Osteocyte (in vitro differentiated cells): ENCODE measurements around the gene LRRK1. TPM values are rescaled to one million over a fixed set of nuclear protein-coding genes. Genes with fewer than 3 reads are reported as not detected.

ENCODE experiments used
- DNase-seq: peaks from one replicate; pipeline ENCODE4 v3.0.0; 2021; ENCODE audit warnings: mixed read lengths; ENCODE audit not compliant: unreplicated experiment; ENCODE audit errors: extremely low spot score
- H3K27ac Mint-ChIP-seq: one replicate; pipeline ENCODE4 v1.8.0; 2021; ENCODE audit warnings: mild to moderate bottlenecking, mixed read lengths; ENCODE audit not compliant: unreplicated experiment
- H3K27me3 Mint-ChIP-seq: one replicate; pipeline ENCODE4 v1.8.0; 2021; ENCODE audit warnings: mixed read lengths; ENCODE audit not compliant: unreplicated experiment
- H3K36me3 Mint-ChIP-seq: one replicate; pipeline ENCODE4 v1.8.0; 2021; ENCODE audit warnings: mixed read lengths; ENCODE audit not compliant: unreplicated experiment
- H3K4me1 Mint-ChIP-seq: one replicate; pipeline ENCODE4 v1.8.0; 2021; ENCODE audit warnings: mixed read lengths; ENCODE audit not compliant: unreplicated experiment
- H3K4me3 Mint-ChIP-seq: one replicate; pipeline ENCODE4 v1.8.0; 2021; ENCODE audit warnings: mild to moderate bottlenecking, moderate library complexity, mixed read lengths; ENCODE audit not compliant: unreplicated experiment
- H3K9me3 Mint-ChIP-seq: one replicate; pipeline ENCODE4 v1.8.0; 2021; ENCODE audit warnings: mixed read lengths; ENCODE audit not compliant: unreplicated experiment
- CTCF ChIP-seq: fragments of 200-600 bp; sonication (generic); IDR thresholded peaks from 2 replicates; pipeline ENCODE4 v1.5.0; 2021; ENCODE audit warnings: antibody characterized with exemption, mild to moderate bottlenecking, moderate library complexity
- total RNA-seq: library from RNA; stranded (reverse); gene quantifications from 2 replicates; pipeline ENCODE4 v1.2.1, GENCODE V29; 2021

Gene LRRK1
- total RNA-seq, 1 donor from 2014 or later = 10.8 TPM

GRCh38 chr15:100898661-100899462 lies 20.3 kb upstream of the LRRK1 start:
- no peak overlapping the region for H3K4me3 Mint-ChIP-seq
- H3K27me3 Mint-ChIP-seq = no peaks in the 10 kb centered on the region
- no peaks in the 10 kb centered on the region for H3K36me3 Mint-ChIP-seq
- no peaks in the 10 kb centered on the region for H3K9me3 Mint-ChIP-seq
- peaks cover 17% of the 10 kb centered on the region for H3K4me1 Mint-ChIP-seq
- H3K27ac Mint-ChIP-seq = no peak overlapping the region
- TF ChIP-seq CTCF = no peak
- no peak for DNase-seq

- Mint-ChIP-seq H3K9me3 (peaks cover 3% of the 10 kb centered on the region), H3K27ac (no peak overlapping the region), H3K4me3 (no peak overlapping the region), H3K4me1 (peaks cover 17% of the 10 kb centered on the region), H3K36me3 (no peaks in the 10 kb centered on the region), H3K27me3 (no peaks in the 10 kb centered on the region)
- TF ChIP-seq CTCF = no peak
- DNase-seq = no peak
Observed at GRCh38 chr15:100899601-100900000, 19.6 kb upstream of the LRRK1 start.

- Mint-ChIP-seq H3K27ac (no peak overlapping the region), H3K4me1 (peaks cover 17% of the 10 kb centered on the region), H3K9me3 (peaks cover 3% of the 10 kb centered on the region), H3K4me3 (no peak overlapping the region), H3K36me3 (no peaks in the 10 kb centered on the region), H3K27me3 (no peaks in the 10 kb centered on the region)
- no peak for DNase-seq
- no peak for TF ChIP-seq CTCF
Observed at GRCh38 chr15:100900136-100900794, 18.9 kb upstream of the LRRK1 start.

- Mint-ChIP-seq H3K9me3 (peaks cover 3% of the 10 kb centered on the region), H3K4me3 (no peak overlapping the region), H3K27ac (no peak overlapping the region), H3K4me1 (peaks cover 17% of the 10 kb centered on the region), H3K36me3 (no peaks in the 10 kb centered on the region), H3K27me3 (no peaks in the 10 kb centered on the region)
- DNase-seq = no peak
- TF ChIP-seq CTCF = no peak
Observed at GRCh38 chr15:100900795-100901169, 18.4 kb upstream of the LRRK1 start.

- TF ChIP-seq CTCF = no peak
- Mint-ChIP-seq H3K4me3 (no peak overlapping the region), H3K27ac (peak overlapping the region; percentile 87), H3K9me3 (peaks cover 3% of the 10 kb centered on the region), H3K27me3 (no peaks in the 10 kb centered on the region), H3K36me3 (no peaks in the 10 kb centered on the region), H3K4me1 (peaks cover 17% of the 10 kb centered on the region)
- no peak for DNase-seq
Observed at GRCh38 chr15:100901296-100901695, 17.9 kb upstream of the LRRK1 start.
